Measurements from ENCODE around the gene PAFAH2. TPM values are rescaled to one million over a fixed set of nuclear protein-coding genes. Genes with fewer than 3 reads are reported as not detected.

PAFAH2 gene
- total RNA-seq, 1 donor from 2014 or later: 10.7 TPM

- H3K36me3 Mint-ChIP-seq (ENCODE audit: low read depth): no peaks in the 10 kb centered on the region
Measured at GRCh38 chr1:26025060-26025459, 27.2 kb upstream of the PAFAH2 start.

GRCh38 chr1:26023826-26024225 lies 26.0 kb upstream of the PAFAH2 start:
- no peak overlapping the region for H3K27ac Mint-ChIP-seq (ENCODE audit: unreplicated experiment)
- peaks cover 75% of the 10 kb centered on the region for H3K4me1 Mint-ChIP-seq
- H3K9me3 Mint-ChIP-seq: no peaks in the 10 kb centered on the region
- no peak for DNase-seq (ENCODE audit: low read depth, low spot score)
- H3K27me3 Mint-ChIP-seq (ENCODE audit: low read depth): no peaks in the 10 kb centered on the region
- TF ChIP-seq CTCF (conservative IDR thresholded peaks at IDR 0.05): no peak
- H3K4me3 Mint-ChIP-seq: peak overlapping the region; percentile 54
- H3K36me3 Mint-ChIP-seq (ENCODE audit: low read depth): no peaks in the 10 kb centered on the region

More at GRCh38 chr1:26025060-26025459, 27.2 kb upstream of the PAFAH2 start:
- Mint-ChIP-seq H3K27ac (ENCODE audit: unreplicated experiment) (peak overlapping the region; percentile 14), H3K9me3 (no peaks in the 10 kb centered on the region), H3K4me1 (peaks cover 74% of the 10 kb centered on the region), H3K27me3 (ENCODE audit: low read depth) (no peaks in the 10 kb centered on the region), H3K4me3 (peak overlapping the region; percentile 38)
- no peak for TF ChIP-seq CTCF (conservative IDR thresholded peaks at IDR 0.05)
- no peak for DNase-seq (ENCODE audit: low read depth, low spot score)

GRCh38 chr1:26023009-26023408 lies 25.1 kb upstream of the PAFAH2 start:
- Mint-ChIP-seq H3K27me3 (ENCODE audit: low read depth) (no peaks in the 10 kb centered on the region), H3K36me3 (ENCODE audit: low read depth) (no peaks in the 10 kb centered on the region), H3K4me3 (peak overlapping the region; percentile 41), H3K4me1 (peaks cover 75% of the 10 kb centered on the region), H3K9me3 (no peaks in the 10 kb centered on the region), H3K27ac (ENCODE audit: unreplicated experiment) (no peak overlapping the region)
- no peak for TF ChIP-seq CTCF (conservative IDR thresholded peaks at IDR 0.05)
- no peak for DNase-seq (ENCODE audit: low read depth, low spot score)

- no peak for TF ChIP-seq CTCF (conservative IDR thresholded peaks at IDR 0.05)
- no peak overlapping the region for H3K27ac Mint-ChIP-seq (ENCODE audit: unreplicated experiment)
- no peaks in the 10 kb centered on the region for H3K9me3 Mint-ChIP-seq
- peaks cover 72% of the 10 kb centered on the region for H3K4me1 Mint-ChIP-seq
- no peak for DNase-seq (ENCODE audit: low read depth, low spot score)
- H3K27me3 Mint-ChIP-seq (ENCODE audit: low read depth): no peaks in the 10 kb centered on the region
- H3K36me3 Mint-ChIP-seq (ENCODE audit: low read depth): no peaks in the 10 kb centered on the region
- H3K4me3 Mint-ChIP-seq: peak overlapping the region; percentile 41
Measured at GRCh38 chr1:26022404-26022779, 24.5 kb upstream of the PAFAH2 start.

- peak within 1 kb of the TSS; percentile 88 for H3K4me3 Mint-ChIP-seq
- no peak for TF ChIP-seq CTCF (conservative IDR thresholded peaks at IDR 0.05)
- no peaks in the 10 kb centered on the region for H3K27me3 Mint-ChIP-seq (ENCODE audit: low read depth)
- H3K27ac Mint-ChIP-seq (ENCODE audit: unreplicated experiment): peak within 1 kb of the TSS; percentile 31
- H3K9me3 Mint-ChIP-seq: no peaks in the 10 kb centered on the region
- DNase-seq (ENCODE audit: low read depth, low spot score): peak; percentile 63
- no peaks in the 10 kb centered on the region for H3K36me3 Mint-ChIP-seq (ENCODE audit: low read depth)
- peaks cover 72% of the 10 kb centered on the region for H3K4me1 Mint-ChIP-seq
Measured at GRCh38 chr1:26021647-26022403, 24.0 kb upstream of the PAFAH2 start, which contains the start of gene EXTL1. Gene EXTL1 (plus strand): TSS chr1:26021775. CDS start chr1:26022647, 872 bp downstream.
